Trophoblast cell (in vitro differentiated cells and primary cell): ENCODE data around the gene KCNN4.

Experiments
- DNase-seq, 2 donors: peaks; one replicate each; pipeline ENCODE4 v3.0.0-alpha.2; 2016
- H2AFZ ChIP-seq: 2 replicates; pipeline ENCODE4 v1.6.1; 2013; ENCODE audit warnings: low read length, moderate library complexity, mild to moderate bottlenecking; ENCODE audit not compliant: insufficient read depth, poor library complexity
- H2AK5ac ChIP-seq: 2 replicates; pipeline ENCODE4 v1.6.1; 2013; ENCODE audit warnings: mild to moderate bottlenecking, low read length
- H2BK120ac ChIP-seq: 2 replicates; pipeline ENCODE4 v1.6.1; 2013; ENCODE audit warnings: low read length, mild to moderate bottlenecking, moderate library complexity; ENCODE audit not compliant: insufficient read depth, poor library complexity
- H2BK12ac ChIP-seq: 2 replicates; pipeline ENCODE4 v1.6.1; 2013; ENCODE audit warnings: mild to moderate bottlenecking, low read length, moderate library complexity
- H2BK5ac ChIP-seq: 2 replicates; pipeline ENCODE4 v1.6.1; 2013; ENCODE audit warnings: low read length, low read depth, moderate library complexity, mild to moderate bottlenecking; ENCODE audit not compliant: poor library complexity
- H3K14ac ChIP-seq: 2 replicates; pipeline ENCODE4 v1.6.1; 2013; ENCODE audit warnings: mild to moderate bottlenecking, low read length
- H3K18ac ChIP-seq: 2 replicates; pipeline ENCODE4 v1.6.1; 2013; ENCODE audit warnings: mild to moderate bottlenecking, low read length
- H3K23ac ChIP-seq: 2 replicates; pipeline ENCODE4 v1.6.1; 2013; ENCODE audit warnings: low read length
- H3K27ac ChIP-seq: 2 replicates; pipeline ENCODE4 v1.5.1; 2013; ENCODE audit warnings: low read depth, mild to moderate bottlenecking, inconsistent platforms, low read length, moderate library complexity
- H3K27me3 ChIP-seq: 2 replicates; pipeline ENCODE4 v1.6.1; 2013; ENCODE audit warnings: inconsistent platforms, mild to moderate bottlenecking, low read length, moderate library complexity; ENCODE audit not compliant: insufficient read depth
- H3K36me3 ChIP-seq, 2 experiments: 1 replicate in 1 of 2; 2 replicates in 1 of 2; pipeline ENCODE4 v1.6.1; 2013; ENCODE audit warnings: low read length in 2 of 2, mild to moderate bottlenecking in 2 of 2, moderate library complexity in 1 of 2; ENCODE audit not compliant: insufficient read depth in 2 of 2, control insufficient read depth in 1 of 2
- H3K4ac ChIP-seq: 2 replicates; pipeline ENCODE4 v1.6.1; 2013; ENCODE audit warnings: low read depth, mild to moderate bottlenecking, low read length, moderate library complexity
- H3K4me1 ChIP-seq, 2 experiments: 1 replicate in 1 of 2; 2 replicates in 1 of 2; pipeline ENCODE4 v1.6.1; 2013; ENCODE audit warnings: low read length in 2 of 2, mild to moderate bottlenecking in 2 of 2, moderate library complexity in 1 of 2; ENCODE audit not compliant: insufficient read depth in 2 of 2, control insufficient read depth in 1 of 2
- H3K4me2 ChIP-seq: 2 replicates; pipeline ENCODE4 v1.6.1; 2013; ENCODE audit warnings: inconsistent platforms, mild to moderate bottlenecking, low read length, moderate library complexity
- H3K4me3 ChIP-seq: 2 replicates; pipeline ENCODE4 v1.5.1; 2013; ENCODE audit warnings: mild to moderate bottlenecking, low read depth, low read length, inconsistent platforms
- H3K79me1 ChIP-seq: one replicate; pipeline ENCODE4 v1.6.1; 2013; ENCODE audit warnings: low read length
- H3K79me2 ChIP-seq: 2 replicates; pipeline ENCODE4 v1.6.1; 2013; ENCODE audit warnings: low read length, mild to moderate bottlenecking; ENCODE audit not compliant: control insufficient read depth, insufficient read depth, poor library complexity
- H3K9ac ChIP-seq: 2 replicates; pipeline ENCODE4 v1.6.1; 2013; ENCODE audit warnings: mild to moderate bottlenecking, low read length
- H3K9me3 ChIP-seq: 2 replicates; pipeline ENCODE4 v1.6.1; 2013; ENCODE audit warnings: low read depth, mild to moderate bottlenecking, control low read depth, inconsistent platforms, low read length; ENCODE audit not compliant: insufficient read depth
- H4K12ac ChIP-seq: 2 replicates; pipeline ENCODE4 v1.6.1; 2013; ENCODE audit warnings: low read depth, mild to moderate bottlenecking, low read length, moderate library complexity
- H4K8ac ChIP-seq: 2 replicates; pipeline ENCODE4 v1.6.1; 2013; ENCODE audit warnings: low read depth, mild to moderate bottlenecking, low read length, moderate library complexity
- H4K91ac ChIP-seq: one replicate; pipeline ENCODE4 v1.6.1; 2013; ENCODE audit warnings: low read depth, mild to moderate bottlenecking, low read length, moderate library complexity
- WGBS: extraction: QIAGEN DNeasy Blood & Tissue Kit; methylation state at CpG from one replicate; pipeline ENCODE4 v1.1.7; 2013; ENCODE audit warnings: missing lambda C conversion rate; ENCODE audit not compliant: insufficient read length, insufficient coverage; ENCODE audit errors: extremely low coverage; 5-methylcytosine and 5-hydroxymethylcytosine counted together

The KCNN4 gene

GRCh38 chr19:43798026-43798545, 17.3 kb upstream of the KCNN4 start:
- Histone ChIP-seq H2AK5ac (no peak overlapping the region), H2BK5ac (no peak overlapping the region), H3K9me3 (peaks cover 6% of the 10 kb centered on the region), H3K14ac (no peak overlapping the region), H4K12ac (no peak overlapping the region), H3K4ac (no peak overlapping the region), H3K4me2 (peak overlapping the region; percentile 76), H4K8ac (no peak overlapping the region), H3K9ac (peak overlapping the region; percentile 31), H3K4me1 (peaks cover 5 to 11% of the 10 kb centered on the region in 2 experiments), H2AFZ (no peak overlapping the region), H3K79me1 (no peaks in the 10 kb centered on the region), H3K4me3 (peak overlapping the region; percentile 60), H3K79me2 (no peaks in the 10 kb centered on the region), H3K18ac (no peak overlapping the region), H3K27me3 (peaks cover 4% of the 10 kb centered on the region), H3K36me3 (no peaks in the 10 kb centered on the region), H3K23ac (peak overlapping the region; percentile 29), H2BK120ac (no peak overlapping the region), H2BK12ac (no peak overlapping the region), H3K27ac (no peak overlapping the region), H4K91ac (no peak overlapping the region)
- WGBS, result no CpG with 5 or more reads among the region's 5 CpGs
- DNase-seq, result no peak

- no peak overlapping the region for H4K12ac ChIP-seq
- H3K9me3 ChIP-seq, result peaks cover 6% of the 10 kb centered on the region
- H3K79me1 ChIP-seq, result no peaks in the 10 kb centered on the region
- H2AFZ ChIP-seq, result no peak overlapping the region
- H3K27ac ChIP-seq, result no peak overlapping the region
- no peak overlapping the region for H3K18ac ChIP-seq
- no peaks in the 10 kb centered on the region for H3K36me3 ChIP-seq
- no peak overlapping the region for H3K14ac ChIP-seq
- H3K4me1 ChIP-seq, result peaks cover 5 to 11% of the 10 kb centered on the region in 2 experiments
- no peak overlapping the region for H3K4ac ChIP-seq
- no peak overlapping the region for H3K23ac ChIP-seq
- no peak overlapping the region for H2AK5ac ChIP-seq
- no peak overlapping the region for H3K4me2 ChIP-seq
- H3K9ac ChIP-seq, result no peak overlapping the region
- H2BK12ac ChIP-seq, result no peak overlapping the region
- no peak overlapping the region for H3K4me3 ChIP-seq
- no peak overlapping the region for H4K91ac ChIP-seq
- H3K79me2 ChIP-seq, result no peaks in the 10 kb centered on the region
- no peak for DNase-seq
- no peak overlapping the region for H2BK120ac ChIP-seq
- no peak overlapping the region for H4K8ac ChIP-seq
- peaks cover 4% of the 10 kb centered on the region for H3K27me3 ChIP-seq
- no CpG with 5 or more reads among the region's 7 CpGs for WGBS
- no peak overlapping the region for H2BK5ac ChIP-seq
Measured at GRCh38 chr19:43797556-43797955, 16.8 kb upstream of the KCNN4 start.

- Histone ChIP-seq H3K9ac (no peak overlapping the region), H3K9me3 (peaks cover 6% of the 10 kb centered on the region), H3K36me3 (no peaks in the 10 kb centered on the region), H2BK5ac (no peak overlapping the region), H2BK120ac (no peak overlapping the region), H3K23ac (no peak overlapping the region), H3K4me3 (no peak overlapping the region), H4K12ac (no peak overlapping the region), H3K4me1 (peaks cover 5 to 11% of the 10 kb centered on the region in 2 experiments), H3K14ac (no peak overlapping the region), H3K18ac (no peak overlapping the region), H3K27me3 (peaks cover 4% of the 10 kb centered on the region), H2BK12ac (no peak overlapping the region), H3K79me1 (no peaks in the 10 kb centered on the region), H2AK5ac (no peak overlapping the region), H3K27ac (no peak overlapping the region), H4K8ac (no peak overlapping the region), H3K4me2 (no peak overlapping the region), H3K79me2 (no peaks in the 10 kb centered on the region), H4K91ac (no peak overlapping the region), H2AFZ (no peak overlapping the region), H3K4ac (no peak overlapping the region)
- no CpG with 5 or more reads among the region's 6 CpGs for WGBS
- no peak for DNase-seq
Measured at GRCh38 chr19:43797118-43797517, 16.3 kb upstream of the KCNN4 start.

GRCh38 chr19:43790587-43790986, 9.8 kb upstream of the KCNN4 start:
- Histone ChIP-seq H2BK5ac (no peak overlapping the region), H2AFZ (no peak overlapping the region), H4K12ac (no peak overlapping the region), H4K8ac (no peak overlapping the region), H2BK120ac (no peak overlapping the region), H3K27ac (no peak overlapping the region), H2AK5ac (no peak overlapping the region), H3K14ac (no peak overlapping the region), H3K9me3 (no peaks in the 10 kb centered on the region), H3K4me2 (no peak overlapping the region), H3K79me1 (no peaks in the 10 kb centered on the region), H3K4ac (no peak overlapping the region), H4K91ac (no peak overlapping the region), H3K79me2 (no peaks in the 10 kb centered on the region), H3K27me3 (no peaks in the 10 kb centered on the region), H3K4me3 (no peak overlapping the region), H3K4me1 (no peaks in the 10 kb centered on the region), H3K18ac (no peak overlapping the region), H3K23ac (no peak overlapping the region), H3K36me3 (no peaks in the 10 kb centered on the region), H2BK12ac (no peak overlapping the region), H3K9ac (no peak overlapping the region)
- no peak for DNase-seq
- WGBS, result no CpG with 5 or more reads among the region's 3 CpGs
